Panc1 (cell line): ENCODE data around the gene TRPM4. TPM values are rescaled to one million over a fixed set of nuclear protein-coding genes. Genes with fewer than 3 reads are reported as not detected.

Experiments
- ATAC-seq: fragments of 200-7000 bp; cut with Tn5 transposase; 2 replicates; pipeline ENCODE4 v1.9.1; 2020; ENCODE audit warnings: mild to moderate bottlenecking, moderate library complexity
- BruUV-seq: library from RNA; stranded (reverse); fragments of 400-500 nt; replicated peaks from 2 replicates; lab custom pipeline; 2021; lab: Mats Ljungman, UMichigan
- CTCF ChIA-PET: fragments of 300-600 bp; sonication (Branson Sonifier 250); formaldehyde crosslinking; loops from one replicate; lab custom pipeline; 2022; ENCODE audit warnings: antibody characterized with exemption; lab: Charles Lee
- POLR2A ChIA-PET: fragments of 300-600 bp; sonication (Branson Sonifier 250); formaldehyde crosslinking; loops from one replicate; lab custom pipeline; 2022; ENCODE audit warnings: antibody characterized with exemption; lab: Charles Lee
- DNase-seq: peaks from one replicate; pipeline ENCODE4 v3.0.0-alpha.2; 2010; ENCODE audit warnings: low read depth, low spot score
- H3K27ac ChIP-seq: 2 replicates; pipeline ENCODE4 v1.5.1; 2011; ENCODE audit warnings: mild to moderate bottlenecking, low read length, inconsistent platforms
- H3K27me3 ChIP-seq: fragments of 200-500 bp; sonication (Bioruptor generic); 2 replicates; pipeline ENCODE4 v1.6.0; 2014; ENCODE audit warnings: low read length, inconsistent platforms; ENCODE audit not compliant: control insufficient read depth, insufficient read depth
- H3K36me3 ChIP-seq: fragments of 200-500 bp; sonication (Bioruptor generic); 2 replicates; pipeline ENCODE4 v1.5.1; 2014; ENCODE audit warnings: inconsistent platforms, mild to moderate bottlenecking, low read length, moderate library complexity; ENCODE audit not compliant: control insufficient read depth, insufficient read depth
- H3K4me1 ChIP-seq: 2 replicates; pipeline ENCODE4 v1.5.1; 2011; ENCODE audit warnings: inconsistent platforms, mild to moderate bottlenecking, low read length, moderate library complexity; ENCODE audit not compliant: control insufficient read depth, insufficient read depth
- H3K4me3 ChIP-seq, 2 experiments: 2 replicates each; pipeline ENCODE4 v1.5.1; 2011 to 2012; ENCODE audit warnings: low read depth in 2 of 2, low read length in 2 of 2, mild to moderate bottlenecking in 2 of 2, inconsistent platforms in 1 of 2, moderate library complexity in 1 of 2
- H3K9me3 ChIP-seq: fragments of 200-500 bp; sonication (Bioruptor generic); 2 replicates; pipeline ENCODE4 v1.5.1; 2014; ENCODE audit warnings: low read depth, mild to moderate bottlenecking, inconsistent platforms, low read length, moderate library complexity; ENCODE audit not compliant: control insufficient read depth, insufficient read depth
- POLR2AphosphoS5 ChIP-seq: IDR thresholded peaks from 2 replicates; pipeline ENCODE4 v1.6.1; 2012; ENCODE audit warnings: mild to moderate bottlenecking, low read depth, low read length, moderate library complexity
- REST ChIP-seq, 2 experiments: IDR thresholded peaks; 2 replicates each; pipeline ENCODE4 v1.6.1; 2011 to 2012; ENCODE audit warnings: low read depth in 2 of 2, control low read depth in 1 of 2, low read length in 1 of 2, mild to moderate bottlenecking in 1 of 2, moderate library complexity in 1 of 2; ENCODE audit not compliant: insufficient read depth in 1 of 2
- SIN3A ChIP-seq: IDR thresholded peaks from 2 replicates; pipeline ENCODE4 v1.6.1; 2012; ENCODE audit warnings: low read depth, mild to moderate bottlenecking, low read length, moderate library complexity, borderline replicate concordance; ENCODE audit not compliant: insufficient read depth
- TCF7L2 ChIP-seq: IDR thresholded peaks from 2 replicates; pipeline ENCODE4 v1.6.1; 2011; ENCODE audit warnings: mild to moderate bottlenecking, low read depth, low read length, inconsistent platforms
- in situ Hi-C: cut with HindIII; loops from 2 replicates; pipeline ENCODE4 v1.10.0; 2016; ENCODE audit warnings: low sequenced_read_pairs, low pct_unique_long_range_greater_than_20kb
- intact Hi-C: fragments of 100-400 bp; cut with micrococcal nuclease; formaldehyde crosslinking; loops from one replicate; pipeline ENCODE4 v1.10.0; 2022; ENCODE audit not compliant: unreplicated experiment
- total RNA-seq: library from RNA; stranded (reverse); gene quantifications from one replicate; pipeline ENCODE4 v1.2.1, GENCODE V29; 2021; ENCODE audit not compliant: unreplicated experiment
- TF ChIP-seq, protein P1 (sequence below): fragments of 450-650 bp; IDR thresholded peaks from 2 replicates; pipeline ENCODE4 v1.5.1; 2017; ENCODE audit warnings: mild to moderate bottlenecking

Gene TRPM4
- total RNA-seq, 1 experiment from 2014 or later: 19.4 TPM

DNA sequence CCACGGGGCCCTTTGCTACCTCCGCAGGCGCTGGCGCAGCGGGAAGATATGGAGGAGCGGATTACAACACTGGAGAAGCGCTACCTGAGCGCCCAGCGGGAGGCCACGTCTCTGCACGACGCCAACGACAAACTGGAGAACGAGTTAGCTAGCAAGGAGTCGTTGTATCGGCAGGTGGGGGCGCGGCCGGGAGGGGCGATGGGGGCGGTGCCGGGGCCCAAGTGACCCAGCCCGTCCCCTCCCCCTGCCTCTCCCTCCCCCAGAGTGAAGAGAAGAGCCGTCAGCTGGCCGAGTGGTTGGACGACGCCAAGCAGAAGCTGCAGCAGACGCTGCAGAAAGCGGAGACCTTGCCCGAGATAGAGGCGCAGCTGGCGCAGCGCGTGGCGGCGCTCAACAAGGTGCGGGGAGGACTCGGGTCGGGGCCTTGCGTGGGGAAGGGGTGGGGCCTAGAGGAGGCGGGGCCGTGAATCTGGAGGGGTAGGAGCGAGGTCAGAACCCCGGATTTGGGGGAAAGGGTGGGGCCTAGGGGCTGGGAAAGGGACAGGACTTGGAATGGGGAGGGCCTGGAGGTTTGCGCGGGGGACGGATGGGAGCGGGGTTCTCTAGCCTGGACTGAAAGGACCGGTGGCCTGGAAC is 24.5 kb upstream of the TRPM4 start:
- H3K9me3 ChIP-seq: no peaks in the 10 kb centered on the region
- POLR2A ChIA-PET: no interaction called here
- H3K36me3 ChIP-seq: no peaks in the 10 kb centered on the region
- intact Hi-C loops: no loop called here
- no TSS peak for BruUV-seq
- DNase-seq (no peak), ATAC-seq (no peak)
- no peaks in the 10 kb centered on the region for H3K27me3 ChIP-seq
- H3K27ac ChIP-seq: no peak overlapping the region
- in situ Hi-C loops: no loop called here
- CTCF ChIA-PET: interaction anchor here (0.8 kb wide), 1 partner anchor 66 kb away, joined by 7 read pairs; no protein-coding TSS in a partner anchor
- TF ChIP-seq POLR2AphosphoS5: no peak
- no peak for TF ChIP-seq REST (IDR thresholded peaks at IDR 0.05; ENCODE audit: insufficient read depth in 1 of 2, low read depth in 2 of 2, low read length in 1 of 2)
- no peak for TF ChIP-seq SIN3A
- TF ChIP-seq TCF7L2: no peak
- TF ChIP-seq, protein P1, sequence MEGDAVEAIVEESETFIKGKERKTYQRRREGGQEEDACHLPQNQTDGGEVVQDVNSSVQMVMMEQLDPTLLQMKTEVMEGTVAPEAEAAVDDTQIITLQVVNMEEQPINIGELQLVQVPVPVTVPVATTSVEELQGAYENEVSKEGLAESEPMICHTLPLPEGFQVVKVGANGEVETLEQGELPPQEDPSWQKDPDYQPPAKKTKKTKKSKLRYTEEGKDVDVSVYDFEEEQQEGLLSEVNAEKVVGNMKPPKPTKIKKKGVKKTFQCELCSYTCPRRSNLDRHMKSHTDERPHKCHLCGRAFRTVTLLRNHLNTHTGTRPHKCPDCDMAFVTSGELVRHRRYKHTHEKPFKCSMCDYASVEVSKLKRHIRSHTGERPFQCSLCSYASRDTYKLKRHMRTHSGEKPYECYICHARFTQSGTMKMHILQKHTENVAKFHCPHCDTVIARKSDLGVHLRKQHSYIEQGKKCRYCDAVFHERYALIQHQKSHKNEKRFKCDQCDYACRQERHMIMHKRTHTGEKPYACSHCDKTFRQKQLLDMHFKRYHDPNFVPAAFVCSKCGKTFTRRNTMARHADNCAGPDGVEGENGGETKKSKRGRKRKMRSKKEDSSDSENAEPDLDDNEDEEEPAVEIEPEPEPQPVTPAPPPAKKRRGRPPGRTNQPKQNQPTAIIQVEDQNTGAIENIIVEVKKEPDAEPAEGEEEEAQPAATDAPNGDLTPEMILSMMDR: no peak
- H3K4me1 ChIP-seq: 0 out of 2 replicates have a peak, but pooled peaks cover 3% of the 10 kb centered on the region
- no peak overlapping the region for H3K4me3 ChIP-seq

GRCh38 chr19:49133621-49134454 is 23.8 kb upstream of the TRPM4 start:
- ChIA-PET CTCF (interaction anchor here (0.8 kb wide), 1 partner anchor 65 kb away, joined by 7 read pairs; no protein-coding TSS in a partner anchor), POLR2A (no interaction called here)
- TF ChIP-seq POLR2AphosphoS5 (no peak), REST (IDR thresholded peaks at IDR 0.05; ENCODE audit: insufficient read depth in 1 of 2, low read depth in 2 of 2, low read length in 1 of 2) (no peak), SIN3A (no peak), TCF7L2 (no peak)
- TF ChIP-seq, protein P1: no peak

More at GRCh38 chr19:49133621-49134454, 23.8 kb upstream of the TRPM4 start:
- BruUV-seq: no TSS peak
- Histone ChIP-seq H3K4me3 (no peak overlapping the region), H3K27me3 (no peaks in the 10 kb centered on the region), H3K27ac (no peak overlapping the region), H3K4me1 (no peaks in the 10 kb centered on the region), H3K9me3 (no peaks in the 10 kb centered on the region), H3K36me3 (no peaks in the 10 kb centered on the region)
- in situ Hi-C loops (no loop called here), intact Hi-C loops (no loop called here)
- DNase-seq (no peak), ATAC-seq (no peak)
